Activated CD8-positive, alpha-beta memory T cell treated with anti-CD3 and anti-CD28 coated beads, Interleukin-2, amount 50 U/mL, for 1 hour (primary cell): ENCODE data around the gene ADIPOR2.

Experiments
- DNase-seq: peaks from one replicate; pipeline ENCODE4 v3.0.0-alpha.2; 2020; ENCODE audit errors: extremely low read depth

Gene ADIPOR2

DNA sequence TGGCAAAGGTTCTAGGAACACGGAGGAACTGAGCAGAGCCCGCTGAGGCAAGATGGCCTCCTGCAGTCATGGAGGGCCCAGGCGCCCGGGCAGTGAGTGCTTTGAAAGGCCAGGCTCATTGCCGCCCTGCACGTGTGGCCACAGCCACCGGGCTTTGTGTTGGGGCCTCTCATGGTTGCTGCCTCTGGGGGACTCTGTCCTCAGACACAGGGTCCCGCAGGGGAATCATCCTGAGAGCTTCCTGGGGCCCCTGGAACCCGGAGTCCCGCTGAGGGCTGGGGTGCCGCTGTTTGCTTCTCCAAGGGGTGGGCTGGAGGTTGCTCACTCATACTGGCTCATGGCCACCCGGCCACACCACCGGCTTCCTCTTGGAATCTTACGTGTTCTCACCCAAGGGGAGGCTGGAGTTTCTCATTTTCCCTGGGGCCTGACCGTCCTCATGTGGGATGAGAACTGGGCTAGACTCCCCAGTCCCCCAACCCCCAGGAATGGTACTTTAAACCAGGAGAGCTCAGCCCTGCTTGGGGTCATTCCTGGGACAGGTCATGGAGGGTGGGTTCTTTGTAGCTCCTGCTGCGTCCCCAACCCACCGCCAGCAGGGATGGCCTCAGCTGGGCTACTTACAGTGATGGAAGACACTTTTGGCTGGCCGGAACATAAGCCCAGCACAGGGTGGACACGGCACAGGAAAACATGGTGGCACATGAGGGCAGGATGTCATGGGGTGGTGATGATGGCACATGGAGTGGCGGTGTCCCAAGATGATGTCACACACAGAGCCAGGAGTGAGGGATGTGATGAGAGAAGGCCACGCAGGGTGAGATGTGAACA lies 108.4 kb downstream of the ADIPOR2 start:
- no peak for DNase-seq

- no peak for DNase-seq
These were observed 109.1 kb downstream of the ADIPOR2 start for GRCh38 chr12:1799882-1800400.

DNA sequence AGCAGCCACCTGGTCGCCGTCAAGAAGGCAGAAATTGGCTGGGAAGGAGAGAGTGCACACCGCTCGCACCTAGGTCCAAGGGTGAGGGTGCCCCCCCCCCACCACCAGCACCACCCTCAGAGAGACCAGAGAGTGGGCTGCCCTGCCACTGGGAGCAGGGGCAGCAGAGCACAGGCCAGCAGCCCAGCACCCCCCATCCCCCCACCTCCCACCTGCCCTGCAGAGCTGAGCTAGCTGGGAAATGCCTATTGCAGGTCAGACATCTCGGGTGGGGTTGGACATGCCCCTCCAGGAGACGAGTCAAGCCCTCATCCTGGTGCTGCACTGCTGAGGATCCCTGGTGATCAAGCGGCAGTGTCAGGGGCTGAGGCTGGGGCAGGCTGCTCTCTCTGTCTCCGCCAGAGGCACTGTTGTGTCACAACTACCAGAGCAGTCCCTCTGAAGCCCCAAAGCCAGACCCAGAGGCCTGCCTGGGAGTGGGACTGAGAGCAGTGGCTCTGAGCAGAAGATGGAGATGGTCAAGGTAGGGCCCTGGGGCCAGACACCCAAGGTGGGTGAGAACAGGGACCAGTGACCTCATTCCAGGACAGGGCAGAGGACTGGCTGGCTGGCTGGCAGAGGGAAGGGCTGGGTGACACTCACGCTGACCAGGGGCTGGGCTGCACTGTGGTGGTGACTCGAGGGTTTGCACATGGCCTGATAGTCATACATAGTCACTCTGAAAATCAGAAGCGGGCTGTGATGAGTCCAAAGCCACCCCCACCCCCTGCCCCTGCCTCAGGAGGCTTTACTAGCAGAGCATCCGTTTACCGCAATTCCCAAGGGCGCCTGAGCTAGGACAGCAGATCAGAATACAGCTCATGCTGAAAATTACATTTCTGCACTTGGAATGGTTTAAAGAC lies 109.8 kb downstream of the ADIPOR2 start:
- DNase-seq = no peak

GRCh38 chr12:1801303-1801975 lies 110.6 kb downstream of the ADIPOR2 start:
- no peak for DNase-seq

DNA sequence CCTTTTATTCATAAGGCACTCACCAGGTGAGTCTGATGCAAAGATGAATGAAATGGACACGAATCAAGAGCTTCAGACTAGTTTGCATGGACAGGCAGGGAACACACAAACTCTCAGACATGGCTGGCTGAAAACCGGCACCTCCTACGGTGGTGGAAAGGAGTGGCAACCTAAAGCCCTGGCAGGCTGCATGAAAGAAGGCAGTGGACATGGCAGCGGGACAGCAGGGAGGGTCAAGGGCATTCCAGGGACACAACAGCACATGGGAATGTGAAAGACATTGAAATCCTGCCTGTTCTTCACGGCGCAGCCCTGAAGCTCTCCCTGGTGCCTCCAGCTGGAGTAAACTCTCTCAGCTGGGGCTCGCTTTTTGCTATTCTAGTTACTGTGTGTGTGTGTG lies 112.9 kb downstream of the ADIPOR2 start:
- DNase-seq = no peak

GRCh38 chr12:1804545-1805332 lies 113.9 kb downstream of the ADIPOR2 start:
- peak; percentile 59 for DNase-seq

DNA sequence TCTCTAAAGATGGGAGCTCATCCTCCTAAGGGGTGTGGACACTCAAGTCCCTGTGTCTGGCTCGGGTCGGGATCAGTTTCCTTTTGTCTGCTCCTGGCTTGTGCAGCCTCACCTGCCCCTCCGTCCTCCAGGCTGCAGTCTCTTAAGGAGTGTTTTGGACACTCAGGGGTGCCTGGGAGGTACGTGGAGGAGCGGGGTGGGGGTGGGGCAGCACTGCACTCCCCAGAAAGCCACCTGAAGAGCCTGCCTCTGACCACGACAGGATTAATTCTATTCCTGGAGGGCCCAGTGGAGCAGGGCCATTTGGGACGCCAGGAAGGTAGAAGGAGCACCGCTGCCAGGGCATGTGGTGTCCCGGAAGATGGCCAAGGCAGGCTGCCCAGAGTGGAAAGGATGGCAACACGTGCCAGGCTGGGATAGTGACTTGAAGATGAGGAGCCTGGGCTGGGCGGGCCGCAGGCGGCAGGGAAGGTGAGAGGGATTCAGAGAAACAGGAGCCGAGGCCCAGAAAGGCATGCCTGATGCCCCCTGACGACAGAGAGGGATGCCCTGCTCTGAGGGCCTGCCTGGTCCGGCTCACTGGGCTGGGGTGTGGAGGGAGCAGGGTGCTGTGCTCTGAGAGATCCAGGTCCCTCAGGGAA lies 114.7 kb downstream of the ADIPOR2 start:
- DNase-seq = no peak

GRCh38 chr12:1806301-1807086 lies 115.6 kb downstream of the ADIPOR2 start:
- no peak for DNase-seq

GRCh38 chr12:1807087-1807860 lies 116.4 kb downstream of the ADIPOR2 start:
- DNase-seq = no peak

DNA sequence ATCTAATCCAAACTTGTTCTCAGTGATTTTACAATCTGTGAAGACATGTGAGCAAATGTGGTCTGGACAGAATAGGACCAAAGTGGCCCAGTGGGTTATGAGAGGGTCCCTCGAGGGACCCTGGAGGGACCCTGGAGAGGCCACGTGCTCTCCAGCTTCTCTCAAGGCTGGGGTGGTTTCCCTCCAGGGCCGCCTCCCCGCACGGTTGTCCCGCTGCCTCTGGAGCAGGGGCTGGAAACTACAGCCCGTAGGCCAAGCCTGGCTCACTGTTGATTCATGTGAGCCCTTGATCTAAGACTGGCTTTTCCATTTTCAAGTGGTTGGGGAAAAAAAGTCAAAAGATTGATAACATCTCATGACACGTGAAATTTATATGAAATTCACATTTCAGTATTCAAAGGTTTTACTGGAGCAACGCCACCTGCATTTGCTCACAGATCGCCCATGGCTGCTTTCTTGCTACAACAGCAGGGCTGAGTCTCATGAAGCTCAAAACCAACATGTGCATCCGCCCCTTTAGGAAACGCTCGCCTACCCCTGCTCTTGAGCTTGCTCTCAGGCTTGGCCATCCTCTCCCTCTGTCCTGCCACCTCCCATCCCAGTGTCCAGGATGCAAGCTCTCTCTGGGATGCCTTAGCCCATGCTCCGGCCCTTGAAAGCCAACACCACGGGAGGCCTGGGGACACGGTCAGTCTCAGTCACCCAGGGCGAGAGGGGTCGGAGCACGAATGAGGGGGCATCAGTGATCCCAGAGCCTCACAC lies 117.3 kb downstream of the ADIPOR2 start:
- DNase-seq = no peak

GRCh38 chr12:1808798-1809480 lies 118.1 kb downstream of the ADIPOR2 start:
- DNase-seq = no peak

GRCh38 chr12:1809591-1810190 lies 118.8 kb downstream of the ADIPOR2 start:
- no peak for DNase-seq

- no peak for DNase-seq
These were observed 119.5 kb downstream of the ADIPOR2 start for GRCh38 chr12:1810201-1810930.

GRCh38 chr12:1810931-1811280 lies 120.0 kb downstream of the ADIPOR2 start:
- DNase-seq = no peak

DNA sequence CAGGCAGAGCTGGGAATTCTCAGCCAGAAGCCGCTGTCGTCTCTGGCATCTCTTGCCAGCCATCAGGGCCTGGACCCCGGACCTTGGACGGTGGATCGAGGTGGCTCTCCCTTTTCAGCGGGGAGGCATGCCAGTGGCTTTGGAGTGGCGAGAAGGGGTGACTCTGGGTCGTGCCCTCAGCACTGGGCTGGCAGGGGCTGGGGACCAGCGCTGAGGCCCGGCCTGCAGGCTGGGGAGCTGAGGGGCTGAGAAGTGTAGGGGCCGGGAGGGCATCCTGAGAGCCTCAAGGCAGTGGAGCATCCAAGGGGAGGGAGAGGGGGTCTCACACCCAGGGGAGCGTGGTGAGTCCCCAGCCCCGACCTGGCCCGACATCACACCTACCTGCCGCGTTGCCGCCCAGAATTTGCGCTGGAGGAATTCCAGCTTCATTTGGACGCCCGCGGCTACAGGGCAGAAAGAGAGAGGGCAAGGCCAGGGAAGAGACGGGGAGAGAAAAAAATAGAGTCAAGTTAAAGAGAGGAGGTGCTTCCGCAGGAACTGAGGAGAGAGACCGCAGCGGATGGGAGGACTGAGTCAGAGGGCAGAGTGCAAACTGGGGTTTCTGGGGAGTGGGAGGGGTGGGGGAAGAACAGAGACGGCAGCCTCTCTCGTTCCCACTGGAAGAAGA lies 120.5 kb downstream of the ADIPOR2 start:
- no peak for DNase-seq

DNA sequence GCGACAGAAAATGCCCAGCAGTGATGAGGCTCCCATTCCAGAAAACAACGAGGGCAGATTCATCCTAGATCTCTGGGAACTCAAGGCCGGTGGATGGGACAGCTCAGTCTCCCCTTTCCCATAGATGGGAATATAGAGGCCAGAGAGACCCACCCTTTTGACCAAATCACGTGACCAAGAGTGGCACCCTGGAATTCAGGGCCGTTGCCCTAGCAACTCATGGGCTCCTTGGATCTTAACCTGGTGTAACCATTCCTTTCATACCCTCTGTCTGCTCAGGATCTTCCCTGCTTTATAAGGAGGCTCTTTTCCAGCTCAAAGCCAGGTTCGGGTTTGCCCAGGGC lies 121.0 kb downstream of the ADIPOR2 start:
- no peak for DNase-seq
